Stimulated activated CD4-positive, alpha-beta T cell treated with anti-CD3 and anti-CD28 coated beads, TNF-alpha, amount 100 ng/mL, for 48 hours (primary cell): Measurements from ENCODE around the gene SLC16A12.

Experiments
- DNase-seq, 3 donors: peaks; one replicate each; pipeline ENCODE4 v3.0.0-alpha.2; 2020; ENCODE audit warnings: low read depth in 3 of 3

Gene SLC16A12

DNA sequence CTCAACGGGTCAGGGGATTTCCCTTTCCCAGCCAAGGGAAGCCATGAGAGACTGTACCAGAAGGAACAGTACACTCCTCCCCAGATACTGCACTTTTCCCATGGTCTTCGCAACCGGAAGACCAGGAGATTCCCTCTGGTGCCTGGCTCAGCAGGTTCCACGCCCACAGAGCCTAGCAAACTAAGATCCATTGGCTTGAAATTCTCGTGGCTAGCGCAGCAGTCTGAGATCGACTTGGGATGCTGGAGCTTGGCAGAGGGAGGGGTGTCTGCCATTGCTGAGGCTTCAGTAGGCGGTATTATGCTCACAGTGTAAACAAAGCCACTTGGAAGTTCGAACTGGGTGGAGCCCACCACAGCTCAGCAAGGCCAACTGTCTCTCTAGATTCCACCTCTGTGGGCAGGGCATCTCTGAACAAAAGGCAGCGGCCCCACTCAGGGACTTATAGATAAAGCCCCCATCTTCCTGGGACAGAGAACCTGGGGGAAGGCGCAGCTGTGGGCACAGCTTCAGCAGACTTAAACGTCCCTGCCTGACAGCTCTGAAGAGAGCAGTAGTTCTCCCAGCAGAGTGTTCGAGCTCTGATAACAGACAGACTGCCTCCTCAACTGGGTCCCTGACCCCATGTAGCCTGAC lies 29.6 kb downstream of the SLC16A12 start:
- DNase-seq = no peak

GRCh38 chr10:89504691-89505090 lies 30.7 kb downstream of the SLC16A12 start:
- DNase-seq = no peak

DNA sequence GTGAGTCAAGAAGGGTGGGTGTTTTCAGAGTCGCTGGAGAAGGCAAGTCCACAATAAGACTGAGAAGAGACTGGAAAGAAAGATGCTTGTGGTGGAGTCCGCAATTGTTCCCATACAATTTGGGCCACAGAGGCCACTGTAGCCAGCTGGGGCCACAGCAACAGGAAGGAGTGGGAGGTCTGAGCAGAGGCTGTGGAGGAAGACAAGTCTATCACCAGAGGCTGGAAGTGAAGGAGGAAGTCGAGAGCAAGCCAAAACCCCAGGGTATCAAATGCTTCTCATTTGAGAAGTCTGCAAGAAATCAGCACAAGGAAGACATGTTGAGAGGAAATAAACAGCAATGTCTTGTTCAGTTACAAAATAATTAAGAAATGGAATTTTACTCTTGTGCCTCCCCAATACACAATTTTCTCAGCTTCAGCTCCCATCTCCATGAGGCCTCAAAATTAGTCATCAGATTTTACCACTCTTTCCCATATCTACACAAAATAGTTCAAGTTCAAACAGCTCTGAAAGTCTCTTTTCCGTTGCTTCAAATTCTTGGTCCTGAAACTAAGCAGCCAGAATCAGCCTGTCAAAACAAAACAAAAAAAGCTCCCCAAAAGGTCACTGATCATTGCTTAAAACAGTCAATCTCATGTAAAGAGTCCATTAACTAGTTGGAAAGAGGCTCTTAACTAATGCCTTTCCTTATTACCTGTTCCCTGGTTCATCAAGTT lies 31.6 kb downstream of the SLC16A12 start:
- no peak for DNase-seq

DNA sequence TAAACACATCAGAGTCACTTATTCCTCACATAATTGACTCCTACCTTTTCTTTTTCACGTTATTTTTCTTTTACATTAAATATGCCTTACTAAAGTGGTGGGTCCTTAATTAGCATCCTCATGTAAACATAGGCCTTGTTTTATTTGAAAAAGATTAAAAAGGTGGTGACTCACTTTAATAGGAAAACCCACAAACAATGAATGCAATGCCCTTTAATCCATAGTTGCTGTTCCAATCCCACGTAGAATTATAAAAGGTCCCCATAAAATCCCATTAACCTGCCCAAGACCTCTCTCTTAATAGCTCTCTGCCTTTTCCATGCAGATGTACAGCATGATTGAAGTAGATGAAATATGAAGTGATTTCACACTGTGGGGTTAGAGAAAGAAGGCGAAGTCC lies 32.2 kb downstream of the SLC16A12 start:
- no peak for DNase-seq

GRCh38 chr10:89502549-89502948 lies 32.8 kb downstream of the SLC16A12 start:
- DNase-seq = no peak

DNA sequence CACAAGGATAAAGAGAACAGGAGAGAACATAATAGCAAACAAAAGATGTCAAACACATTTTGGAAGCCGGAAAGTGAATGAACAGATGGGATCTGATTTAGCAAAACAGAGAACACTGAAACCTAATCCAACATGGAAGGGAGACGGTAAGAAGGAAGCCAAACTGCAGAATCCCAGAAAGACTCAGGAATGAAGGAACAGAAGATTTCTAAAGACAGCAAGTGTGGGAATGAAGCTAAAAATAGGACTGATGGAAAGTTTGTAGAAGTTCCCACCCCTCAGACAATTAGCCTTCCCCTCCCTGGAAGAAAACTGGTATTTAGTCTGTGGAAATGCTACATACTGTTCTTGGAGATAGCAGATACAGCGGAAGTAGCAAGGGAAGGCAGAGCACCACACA lies 40.8 kb downstream of the SLC16A12 start:
- no peak for DNase-seq

- no peak for DNase-seq
Observed at GRCh38 chr10:89494068-89494467, 41.3 kb downstream of the SLC16A12 start.

DNA sequence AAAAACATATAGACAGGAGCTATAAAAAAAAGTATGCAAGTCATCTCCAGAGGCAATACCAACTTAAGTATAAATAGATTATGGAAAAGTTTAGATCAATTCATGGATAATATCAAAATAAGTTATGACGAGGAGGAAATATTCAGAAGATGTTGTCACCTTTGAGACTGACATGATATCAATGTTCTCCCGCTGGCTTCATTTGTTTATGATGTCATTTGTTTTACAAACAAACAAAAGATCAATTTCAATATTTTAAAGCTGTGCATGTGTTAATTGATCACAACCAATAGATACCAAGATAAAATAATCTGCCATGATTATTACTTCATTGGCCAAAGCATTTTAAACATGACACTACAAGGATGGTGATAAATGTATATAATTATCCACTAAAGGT lies 43.5 kb downstream of the SLC16A12 start:
- DNase-seq = no peak

DNA sequence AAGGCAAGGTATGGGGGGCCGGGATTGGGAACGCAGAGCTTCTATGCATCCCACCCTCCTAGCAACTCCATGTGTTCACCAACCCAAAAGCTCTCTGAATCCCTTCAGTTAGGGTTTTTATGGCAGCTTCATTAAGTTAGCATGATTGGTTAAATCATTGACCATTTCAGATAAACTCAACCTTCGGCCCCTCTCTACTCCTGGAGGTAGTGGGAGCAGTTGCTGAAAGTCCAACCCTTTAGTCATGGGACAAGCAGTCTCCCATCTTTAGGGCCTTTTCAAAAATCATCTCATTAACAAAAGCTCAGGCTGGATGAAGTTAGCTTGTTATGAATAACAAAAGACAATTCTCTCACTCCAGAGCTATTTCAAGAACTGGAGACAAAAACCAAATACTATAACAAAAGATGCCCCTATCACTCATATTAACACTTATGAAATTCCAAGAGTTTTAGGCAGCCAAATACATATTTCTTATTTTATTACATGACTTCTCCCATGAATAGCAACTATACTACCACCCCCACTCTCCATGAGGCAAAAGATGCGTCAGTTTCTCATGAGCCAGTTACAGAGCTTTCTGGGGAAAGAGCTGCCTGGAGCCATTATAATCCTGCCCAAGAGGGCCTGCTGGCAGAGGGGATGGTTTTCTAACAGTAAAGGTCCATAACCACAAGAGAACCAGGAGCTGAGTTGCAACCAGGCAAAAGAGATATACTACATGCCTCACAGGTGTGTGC lies 44.6 kb downstream of the SLC16A12 start:
- no peak for DNase-seq

DNA sequence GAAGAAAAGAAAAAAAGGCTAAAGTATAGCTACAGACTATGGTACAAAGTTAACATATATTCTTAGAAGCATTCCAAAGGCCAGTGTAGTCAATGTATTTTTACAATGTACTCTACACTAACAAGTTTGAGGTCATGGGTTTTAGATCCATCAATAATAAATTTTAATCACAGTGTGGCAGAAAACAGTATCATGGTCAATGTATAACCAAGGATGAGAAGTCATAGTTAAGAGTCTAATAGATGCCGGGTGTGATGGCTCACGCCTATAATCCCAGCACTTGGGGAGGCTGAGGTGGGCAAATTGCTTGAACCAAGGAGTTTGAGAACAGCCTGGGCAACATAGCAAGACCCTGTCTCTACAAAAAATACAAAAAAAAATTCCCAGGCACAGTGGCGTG lies 53.1 kb downstream of the SLC16A12 start:
- DNase-seq = no peak

- DNase-seq = no peak
Observed at GRCh38 chr10:89481662-89482061, 53.7 kb downstream of the SLC16A12 start.

GRCh38 chr10:89479771-89480446 lies 55.5 kb downstream of the SLC16A12 start:
- no peak for DNase-seq

DNA sequence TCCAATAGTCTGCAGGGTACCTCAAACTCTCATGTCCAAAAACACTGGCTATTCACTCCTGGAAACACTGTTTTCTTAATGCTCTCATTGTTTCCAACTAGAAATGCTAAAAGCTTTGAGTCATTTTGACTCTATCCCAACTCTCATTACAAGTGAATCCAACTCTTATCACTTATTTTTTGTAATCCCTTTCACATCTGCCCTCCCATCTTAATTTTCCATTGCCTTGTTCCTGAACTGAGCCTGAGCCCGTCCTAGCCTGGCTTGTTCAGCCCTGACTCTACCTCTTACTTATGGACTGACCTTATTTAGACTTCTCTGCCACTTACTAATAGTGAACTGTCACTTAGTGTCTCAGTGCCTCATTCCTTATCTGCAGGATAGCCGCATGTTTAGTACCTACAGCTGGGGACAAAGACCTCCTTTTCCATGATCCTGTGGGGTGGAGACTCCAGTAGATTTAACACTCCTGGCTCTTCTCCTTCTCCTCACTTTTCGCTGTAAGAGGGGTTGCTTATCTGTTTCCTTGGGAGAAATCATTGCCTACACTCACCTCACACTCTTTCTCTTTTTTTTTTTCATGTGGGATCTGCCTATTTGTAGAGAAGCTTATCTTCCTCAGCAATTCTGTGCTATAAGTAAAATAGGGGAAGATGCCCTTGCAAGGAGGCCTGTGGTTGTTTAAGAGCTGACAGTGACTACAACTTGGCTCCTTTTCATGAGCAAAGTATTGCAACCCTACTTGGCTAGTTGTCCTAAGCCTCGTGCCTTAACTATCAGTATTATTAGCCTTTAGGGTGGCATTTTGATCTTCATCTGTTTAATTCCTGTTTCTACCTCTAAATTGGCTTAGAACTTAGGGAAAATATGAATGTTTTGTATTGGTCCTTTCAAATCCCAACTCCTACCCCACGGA lies 56.4 kb downstream of the SLC16A12 start:
- no peak for DNase-seq

DNA sequence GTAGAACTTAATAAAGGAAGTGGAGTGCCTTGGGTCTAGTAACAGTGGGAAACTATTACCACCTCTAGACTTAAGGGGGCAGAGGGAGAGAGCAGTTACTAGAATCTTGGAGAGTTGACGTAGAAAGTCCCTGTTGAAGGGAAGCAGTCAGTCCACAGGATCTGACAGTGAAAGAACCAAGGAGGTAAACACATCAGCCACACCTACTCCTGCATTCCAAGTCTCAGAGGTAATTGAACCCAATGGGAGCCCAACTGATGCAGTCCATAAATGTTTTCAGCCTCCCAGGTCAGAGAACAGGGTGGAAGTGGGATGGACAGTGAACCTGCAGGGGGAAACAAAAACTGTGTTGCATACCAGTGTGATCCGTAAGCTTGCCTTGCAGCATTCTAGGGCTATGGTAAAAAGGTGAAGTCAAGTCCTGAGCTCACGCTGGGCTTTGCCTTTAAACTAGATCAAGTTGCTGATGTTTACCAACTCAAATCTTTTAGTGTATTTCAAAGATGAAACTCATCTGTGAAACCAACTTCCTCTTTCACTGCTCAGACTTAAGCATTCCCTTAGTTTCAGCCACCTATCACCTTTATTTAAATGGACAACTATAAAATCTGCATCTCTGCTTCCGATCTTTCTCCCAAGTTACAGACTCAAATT lies 57.2 kb downstream of the SLC16A12 start:
- no peak for DNase-seq

DNA sequence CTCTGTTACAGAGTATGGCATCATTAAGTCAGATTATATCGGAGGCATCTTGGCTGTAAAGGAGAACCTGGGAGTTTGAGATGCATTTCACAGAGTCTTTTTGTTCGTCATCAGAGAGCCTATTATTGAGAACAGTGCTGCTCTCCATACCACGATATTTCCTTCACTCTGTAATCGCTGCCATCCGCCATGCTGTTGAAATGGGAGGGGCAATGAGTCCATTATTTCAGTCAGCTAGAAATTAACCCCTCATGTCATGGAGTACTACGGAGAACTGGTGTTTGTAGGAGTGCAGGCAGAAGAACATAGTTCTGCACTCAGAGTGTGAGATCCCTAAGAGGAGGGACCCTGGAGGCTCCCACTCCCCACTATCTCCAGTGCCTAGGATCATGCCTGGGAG lies 59.2 kb downstream of the SLC16A12 start:
- DNase-seq = no peak

DNA sequence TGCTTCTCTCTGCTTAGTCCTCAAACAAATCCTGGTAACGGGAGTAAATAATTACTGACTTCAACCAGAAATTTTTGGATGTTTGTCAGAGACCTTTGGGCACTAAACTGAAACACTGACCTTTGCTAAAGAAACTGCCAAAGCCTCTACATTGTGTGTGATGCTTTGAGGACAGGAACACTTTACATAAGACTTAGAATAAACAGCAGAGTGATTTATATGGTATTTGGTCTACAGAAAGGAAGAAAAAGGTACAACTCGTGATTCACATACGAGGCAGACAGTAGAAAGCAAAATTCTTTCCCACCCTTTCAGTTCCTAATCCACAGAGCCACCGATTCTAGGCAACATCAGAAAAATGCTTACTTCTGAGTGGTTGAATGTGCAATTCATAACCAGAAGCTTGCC lies 59.8 kb downstream of the SLC16A12 start:
- DNase-seq = no peak

GRCh38 chr10:89475125-89475524 lies 60.3 kb downstream of the SLC16A12 start:
- DNase-seq = no peak

DNA sequence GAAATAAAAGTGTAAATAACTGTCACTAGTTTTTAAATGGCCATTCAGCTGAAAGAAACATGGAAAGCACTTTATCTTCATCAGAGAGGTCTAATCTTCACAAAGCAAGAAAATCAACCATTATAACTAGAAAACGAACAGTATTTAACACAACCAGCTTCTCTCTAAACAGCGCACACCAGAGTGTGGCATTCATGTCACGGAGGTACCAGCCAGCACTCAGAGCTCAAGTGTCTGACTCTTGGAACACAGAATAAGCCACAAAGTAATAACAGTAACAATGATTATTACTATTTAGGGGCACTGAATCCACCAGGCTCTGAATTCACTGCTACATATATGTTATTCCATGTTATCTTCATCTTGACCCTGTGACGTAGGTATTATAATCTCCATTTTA lies 60.9 kb downstream of the SLC16A12 start:
- DNase-seq = no peak

DNA sequence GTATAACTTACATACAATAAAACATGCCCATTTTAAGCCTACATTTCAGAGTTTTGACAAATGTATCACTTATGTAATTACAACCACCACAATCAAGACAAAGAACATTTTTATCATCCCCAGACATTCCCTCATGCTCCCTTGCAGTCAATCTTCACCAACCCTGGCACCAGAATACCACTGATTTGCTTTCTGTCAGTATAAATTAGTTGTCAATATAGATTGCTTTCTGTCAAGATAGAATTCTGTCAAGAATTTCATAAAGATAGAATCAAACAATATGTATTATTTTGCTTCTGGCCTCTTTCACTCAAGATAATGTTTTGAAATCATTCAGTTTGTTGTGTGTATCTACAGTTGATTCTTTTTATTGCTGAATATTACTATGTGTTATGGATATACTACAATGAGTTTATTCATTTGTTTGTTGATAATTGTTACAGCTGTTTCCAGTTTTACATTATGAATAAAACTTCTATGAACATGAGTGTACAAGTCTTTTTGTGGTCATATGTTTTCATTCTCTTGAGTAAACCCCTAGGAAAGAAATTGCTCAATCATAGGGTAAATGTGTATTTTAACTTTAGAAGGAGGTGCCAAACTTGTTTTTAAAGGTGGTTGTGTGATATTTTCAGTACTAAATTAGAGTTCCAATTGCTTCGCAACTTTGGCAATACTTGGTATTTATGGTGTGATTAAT lies 64.1 kb downstream of the SLC16A12 start:
- DNase-seq = no peak

GRCh38 chr10:89470628-89471027 lies 64.8 kb downstream of the SLC16A12 start:
- no peak for DNase-seq
